GM21381 (cell line): ENCODE measurements around the gene MIER2.
"Not testable (repeated sequence)": the region's sequence is repeated elsewhere in the genome, so short reads cannot be mapped to it uniquely, and the experiment has no call there.

Experiments used
- ATAC-seq: cut with Tn5 transposase; IDR thresholded peaks from one replicate; pipeline ENCODE4 v1.9.1; 2021; ENCODE audit warnings: mild to moderate bottlenecking, moderate library complexity; ENCODE audit not compliant: unreplicated experiment

The MIER2 gene

DNA sequence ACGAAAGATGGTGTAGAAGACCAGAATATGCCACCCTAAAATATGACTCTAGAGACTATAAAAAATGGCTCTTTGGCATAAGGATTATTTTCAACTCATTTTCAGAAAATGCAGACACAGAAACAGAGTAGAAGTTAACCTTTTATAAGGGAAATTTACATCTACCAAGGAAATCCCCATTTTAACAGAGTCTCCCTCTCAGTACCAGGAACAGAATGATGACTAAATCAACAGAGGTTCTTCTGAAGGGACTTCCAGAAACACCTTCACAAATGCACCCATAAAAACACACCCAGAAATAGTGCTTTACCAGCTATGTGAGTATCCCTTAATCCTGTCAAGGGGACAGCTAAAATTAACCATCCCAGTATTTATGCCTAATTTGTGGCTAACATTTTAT lies 82.5 kb downstream of the MIER2 start:
- no peak for ATAC-seq

DNA sequence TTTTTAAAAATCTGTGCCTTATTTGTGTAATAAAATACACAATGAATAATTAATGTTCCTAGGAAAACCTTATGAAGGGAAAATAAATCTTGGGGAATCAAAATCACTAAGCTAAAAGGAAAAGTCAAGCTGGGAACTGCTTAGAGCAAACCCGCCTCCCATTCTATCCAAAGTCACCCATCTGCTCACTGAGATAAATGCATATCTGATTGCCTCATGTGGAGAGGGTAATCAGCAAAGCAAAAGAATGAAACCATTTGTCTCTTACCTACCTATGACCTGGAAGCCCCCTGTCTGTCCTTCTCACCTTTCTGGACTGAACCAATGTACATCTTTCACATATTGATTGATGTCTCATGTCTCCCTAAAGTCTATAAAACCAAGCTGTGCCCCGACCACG lies 87.8 kb downstream of the MIER2 start:
- ATAC-seq, result not testable (repeated sequence)
